ENCODE results near the gene ENPP6.

Gene ENPP6

GRCh38 chr4:184255361-184255760, 37.7 kb upstream of the ENPP6 start:
- H3K27ac ChIP-seq (ENCODE audit: low read depth, low read length, severe bottlenecking) = no peak overlapping the region
- H3K9me3 ChIP-seq (ENCODE audit: control insufficient read depth, low read length) = peaks cover 4% of the 10 kb centered on the region
- no peak overlapping the region for H3K4me3 ChIP-seq (ENCODE audit: extremely low read depth, insufficient read depth, low read length, poor library complexity, severe bottlenecking)
- peaks cover 3% of the 10 kb centered on the region for H3K4me1 ChIP-seq (ENCODE audit: control insufficient read depth, insufficient read depth, low read length, poor library complexity, severe bottlenecking)
- 66 to 74% methylated on average over 4 of the region's 4 CpGs for WGBS, 2 experiments (ENCODE audit: insufficient coverage in 2 of 2)
- no peaks in the 10 kb centered on the region for H3K36me3 ChIP-seq (ENCODE audit: control insufficient read depth, insufficient read depth, low read length)

- 94 to 97% methylated on average over 18 to 23 of the region's 24 CpGs for WGBS, 2 experiments (ENCODE audit: insufficient coverage in 2 of 2)
- no peak overlapping the region for H3K4me3 ChIP-seq (ENCODE audit: extremely low read depth, insufficient read depth, low read length, poor library complexity, severe bottlenecking)
These were observed 35.4 kb upstream of the ENPP6 start for GRCh38 chr4:184253072-184253420.

GRCh38 chr4:184252136-184253071, 34.7 kb upstream of the ENPP6 start:
- H3K27ac ChIP-seq (ENCODE audit: low read depth, low read length, severe bottlenecking) = no peak overlapping the region
- H3K9me3 ChIP-seq (ENCODE audit: control insufficient read depth, low read length) = peaks cover 4% of the 10 kb centered on the region
- H3K36me3 ChIP-seq (ENCODE audit: control insufficient read depth, insufficient read depth, low read length) = no peaks in the 10 kb centered on the region
- H3K4me1 ChIP-seq (ENCODE audit: control insufficient read depth, insufficient read depth, low read length, poor library complexity, severe bottlenecking) = peaks cover 3% of the 10 kb centered on the region
- 90 to 96% methylated on average over 9 to 11 of the region's 21 CpGs for WGBS, 2 experiments (ENCODE audit: insufficient coverage in 2 of 2)
- H3K4me3 ChIP-seq (ENCODE audit: extremely low read depth, insufficient read depth, low read length, poor library complexity, severe bottlenecking) = no peak overlapping the region

More at GRCh38 chr4:184253072-184253420, 35.4 kb upstream of the ENPP6 start:
- Histone ChIP-seq H3K9me3 (ENCODE audit: control insufficient read depth, low read length) (peaks cover 4% of the 10 kb centered on the region), H3K36me3 (ENCODE audit: control insufficient read depth, insufficient read depth, low read length) (no peaks in the 10 kb centered on the region), H3K27ac (ENCODE audit: low read depth, low read length, severe bottlenecking) (no peak overlapping the region), H3K4me1 (ENCODE audit: control insufficient read depth, insufficient read depth, low read length, poor library complexity, severe bottlenecking) (peaks cover 3% of the 10 kb centered on the region)

- WGBS, 2 experiments (ENCODE audit: insufficient coverage in 2 of 2) = 100% methylated on average over 1 of the region's 3 CpGs; no CpG with 5 or more reads in 1 of the 2 experiments
- Histone ChIP-seq H3K27ac (ENCODE audit: low read depth, low read length, severe bottlenecking) (no peak overlapping the region), H3K36me3 (ENCODE audit: control insufficient read depth, insufficient read depth, low read length) (no peaks in the 10 kb centered on the region), H3K4me3 (ENCODE audit: extremely low read depth, insufficient read depth, low read length, poor library complexity, severe bottlenecking) (no peak overlapping the region), H3K9me3 (ENCODE audit: control insufficient read depth, low read length) (peaks cover 4% of the 10 kb centered on the region), H3K4me1 (ENCODE audit: control insufficient read depth, insufficient read depth, low read length, poor library complexity, severe bottlenecking) (peaks cover 3% of the 10 kb centered on the region)
These were observed 34.0 kb upstream of the ENPP6 start for GRCh38 chr4:184251670-184251980.

GRCh38 chr4:184250795-184251669, 33.4 kb upstream of the ENPP6 start:
- peaks cover 3% of the 10 kb centered on the region for H3K4me1 ChIP-seq (ENCODE audit: control insufficient read depth, insufficient read depth, low read length, poor library complexity, severe bottlenecking)
- 87 to 88% methylated on average over 18 to 22 of the region's 23 CpGs for WGBS, 2 experiments (ENCODE audit: insufficient coverage in 2 of 2)
- peaks cover 4% of the 10 kb centered on the region for H3K9me3 ChIP-seq (ENCODE audit: control insufficient read depth, low read length)
- H3K36me3 ChIP-seq (ENCODE audit: control insufficient read depth, insufficient read depth, low read length) = no peaks in the 10 kb centered on the region
- no peak overlapping the region for H3K4me3 ChIP-seq (ENCODE audit: extremely low read depth, insufficient read depth, low read length, poor library complexity, severe bottlenecking)
- H3K27ac ChIP-seq (ENCODE audit: low read depth, low read length, severe bottlenecking) = no peak overlapping the region

- no peaks in the 10 kb centered on the region for H3K36me3 ChIP-seq (ENCODE audit: control insufficient read depth, insufficient read depth, low read length)
- no peaks in the 10 kb centered on the region for H3K4me1 ChIP-seq (ENCODE audit: control insufficient read depth, insufficient read depth, low read length, poor library complexity, severe bottlenecking)
- no peak overlapping the region for H3K4me3 ChIP-seq (ENCODE audit: extremely low read depth, insufficient read depth, low read length, poor library complexity, severe bottlenecking)
- peaks cover 4% of the 10 kb centered on the region for H3K9me3 ChIP-seq (ENCODE audit: control insufficient read depth, low read length)
- no CpG with 5 or more reads among the region's 2 CpGs for WGBS, 2 experiments (ENCODE audit: insufficient coverage in 2 of 2)
- H3K27ac ChIP-seq (ENCODE audit: low read depth, low read length, severe bottlenecking) = no peak overlapping the region
These were observed 30.5 kb upstream of the ENPP6 start for GRCh38 chr4:184248216-184248615.

- no peak overlapping the region for H3K27ac ChIP-seq (ENCODE audit: low read depth, low read length, severe bottlenecking)
- H3K36me3 ChIP-seq (ENCODE audit: control insufficient read depth, insufficient read depth, low read length) = no peaks in the 10 kb centered on the region
- WGBS, 2 experiments (ENCODE audit: insufficient coverage in 2 of 2) = 88% methylated on average over 1 of the region's 1 CpG; no CpG with 5 or more reads in 1 of the 2 experiments
- H3K4me1 ChIP-seq (ENCODE audit: control insufficient read depth, insufficient read depth, low read length, poor library complexity, severe bottlenecking) = no peaks in the 10 kb centered on the region
- peaks cover under 1% of the 10 kb centered on the region for H3K9me3 ChIP-seq (ENCODE audit: control insufficient read depth, low read length)
- H3K4me3 ChIP-seq (ENCODE audit: extremely low read depth, insufficient read depth, low read length, poor library complexity, severe bottlenecking) = no peak overlapping the region
These were observed 29.7 kb upstream of the ENPP6 start for GRCh38 chr4:184247421-184247820.

- H3K36me3 ChIP-seq (ENCODE audit: control insufficient read depth, insufficient read depth, low read length) = no peaks in the 10 kb centered on the region
- H3K4me1 ChIP-seq (ENCODE audit: control insufficient read depth, insufficient read depth, low read length, poor library complexity, severe bottlenecking) = no peaks in the 10 kb centered on the region
- H3K9me3 ChIP-seq (ENCODE audit: control insufficient read depth, low read length) = no peaks in the 10 kb centered on the region
- 87 to 100% methylated on average over 5 to 7 of the region's 7 CpGs for WGBS, 2 experiments (ENCODE audit: insufficient coverage in 2 of 2)
- no peak overlapping the region for H3K27ac ChIP-seq (ENCODE audit: low read depth, low read length, severe bottlenecking)
- H3K4me3 ChIP-seq (ENCODE audit: extremely low read depth, insufficient read depth, low read length, poor library complexity, severe bottlenecking) = no peak overlapping the region
These were observed 28.8 kb upstream of the ENPP6 start for GRCh38 chr4:184246426-184246825.

- Histone ChIP-seq H3K4me3 (ENCODE audit: extremely low read depth, insufficient read depth, low read length, poor library complexity, severe bottlenecking) (no peak overlapping the region), H3K27ac (ENCODE audit: low read depth, low read length, severe bottlenecking) (no peak overlapping the region), H3K4me1 (ENCODE audit: control insufficient read depth, insufficient read depth, low read length, poor library complexity, severe bottlenecking) (no peaks in the 10 kb centered on the region), H3K9me3 (ENCODE audit: control insufficient read depth, low read length) (no peaks in the 10 kb centered on the region), H3K36me3 (ENCODE audit: control insufficient read depth, insufficient read depth, low read length) (no peaks in the 10 kb centered on the region)
- 93 to 100% methylated on average over 4 to 5 of the region's 8 CpGs for WGBS, 2 experiments (ENCODE audit: insufficient coverage in 2 of 2)
These were observed 20.5 kb upstream of the ENPP6 start for GRCh38 chr4:184238072-184238745.

GRCh38 chr4:184237612-184238011, 19.9 kb upstream of the ENPP6 start:
- WGBS, 2 experiments (ENCODE audit: insufficient coverage in 2 of 2) = 100% methylated on average over 1 of the region's 2 CpGs; no CpG with 5 or more reads in 1 of the 2 experiments

More at GRCh38 chr4:184237612-184238011, 19.9 kb upstream of the ENPP6 start:
- no peaks in the 10 kb centered on the region for H3K4me1 ChIP-seq (ENCODE audit: control insufficient read depth, insufficient read depth, low read length, poor library complexity, severe bottlenecking)
- no peak overlapping the region for H3K4me3 ChIP-seq (ENCODE audit: extremely low read depth, insufficient read depth, low read length, poor library complexity, severe bottlenecking)
- no peak overlapping the region for H3K27ac ChIP-seq (ENCODE audit: low read depth, low read length, severe bottlenecking)
- H3K36me3 ChIP-seq (ENCODE audit: control insufficient read depth, insufficient read depth, low read length) = no peaks in the 10 kb centered on the region
- no peaks in the 10 kb centered on the region for H3K9me3 ChIP-seq (ENCODE audit: control insufficient read depth, low read length)

Data from mesodermal cell (in vitro differentiated cells).